IPS-NIHi7 (cell line): Measurements from ENCODE around the gene ARHGAP4.

Experiments used
- DNase-seq: peaks from one replicate; pipeline ENCODE4 v3.0.0; 2012; ENCODE audit warnings: mixed read lengths; ENCODE audit errors: extremely low spot score

ARHGAP4 gene

GRCh38 chrX:153925739-153926551, at the start of gene ARHGAP4:
TSS of gene ARHGAP4 (minus strand) at chrX:153926264. CDS start at chrX:153926202, 62 bp downstream.
- no peak for DNase-seq

DNA sequence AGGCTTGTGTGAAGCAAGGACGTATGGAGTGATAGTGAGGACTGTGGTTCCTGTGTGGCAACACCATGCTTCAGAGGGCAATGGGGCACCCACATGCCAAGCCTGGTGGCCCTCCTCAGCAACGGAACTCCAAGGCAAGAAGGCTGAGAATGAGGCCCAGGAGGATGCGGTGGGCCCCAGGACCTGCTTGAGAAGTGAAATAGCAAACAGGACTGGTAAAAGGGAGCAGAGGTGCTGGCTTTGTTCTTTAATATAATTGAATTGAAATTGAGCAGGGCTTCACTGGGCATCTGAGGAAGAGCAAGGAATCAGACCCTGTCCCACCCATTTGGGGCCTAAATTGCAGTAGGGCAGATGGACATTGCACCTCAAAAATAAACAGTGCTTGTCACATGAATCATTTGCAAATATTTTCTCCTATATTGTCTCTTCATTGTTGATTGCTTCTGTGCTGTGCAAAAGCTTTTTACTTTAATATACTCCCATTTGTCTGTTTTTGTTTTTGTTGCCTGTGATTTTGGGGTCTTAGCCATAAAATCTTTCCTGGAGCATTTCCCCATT, 48.7 kb upstream of the ARHGAP4 start:
- DNase-seq: no peak

GRCh38 chrX:153974003-153974725, 48.1 kb upstream of the ARHGAP4 start:
- DNase-seq: no peak

DNA sequence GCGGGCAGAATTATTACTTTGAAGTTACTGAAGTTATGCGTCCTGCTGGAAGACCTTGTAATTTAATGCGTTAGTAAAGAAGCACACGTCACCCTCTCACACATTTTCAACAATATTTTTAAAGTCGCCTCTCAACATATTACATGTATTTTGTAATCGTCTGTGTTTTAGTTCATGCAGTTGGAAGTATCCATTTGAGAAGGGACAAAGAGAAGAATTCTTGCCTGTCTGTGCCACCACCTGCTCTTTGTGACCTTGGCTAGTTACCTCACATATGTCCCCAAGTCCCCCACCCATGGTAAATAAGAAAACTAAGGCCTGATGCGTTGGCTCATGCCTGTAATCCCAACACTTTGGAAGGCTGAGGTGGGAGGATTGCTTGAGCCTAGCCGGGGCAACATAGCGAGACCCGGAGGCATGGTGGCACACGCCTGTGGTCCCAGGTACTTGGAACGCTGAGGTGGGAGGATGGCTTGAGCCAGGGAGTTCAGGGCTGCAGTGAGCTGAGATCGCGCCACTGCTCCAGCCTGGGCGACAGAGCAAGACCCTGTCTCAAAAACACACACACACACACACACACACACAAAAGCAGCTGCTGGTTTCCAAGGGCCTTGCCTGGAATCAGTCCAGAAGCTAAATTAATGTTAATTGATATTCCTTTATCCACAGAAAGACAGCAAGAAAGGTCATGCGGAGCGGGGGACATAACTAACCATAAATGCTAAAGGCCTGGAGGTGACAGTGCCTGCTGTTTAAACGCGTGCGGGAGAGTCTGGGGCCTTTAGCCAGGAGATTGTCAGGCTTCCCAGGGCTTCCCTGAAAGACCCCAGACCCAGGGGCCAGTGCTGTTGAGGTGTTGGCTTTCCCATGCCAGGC, 47.3 kb upstream of the ARHGAP4 start:
- no peak for DNase-seq

- peak; percentile 80 for DNase-seq
Measured at GRCh38 chrX:153972368-153973126, 46.5 kb upstream of the ARHGAP4 start, which contains the start of gene TMEM187. TSS of gene TMEM187 (plus strand) at chrX:153972754. CDS start at chrX:153982063, 9,309 bp downstream.

DNA sequence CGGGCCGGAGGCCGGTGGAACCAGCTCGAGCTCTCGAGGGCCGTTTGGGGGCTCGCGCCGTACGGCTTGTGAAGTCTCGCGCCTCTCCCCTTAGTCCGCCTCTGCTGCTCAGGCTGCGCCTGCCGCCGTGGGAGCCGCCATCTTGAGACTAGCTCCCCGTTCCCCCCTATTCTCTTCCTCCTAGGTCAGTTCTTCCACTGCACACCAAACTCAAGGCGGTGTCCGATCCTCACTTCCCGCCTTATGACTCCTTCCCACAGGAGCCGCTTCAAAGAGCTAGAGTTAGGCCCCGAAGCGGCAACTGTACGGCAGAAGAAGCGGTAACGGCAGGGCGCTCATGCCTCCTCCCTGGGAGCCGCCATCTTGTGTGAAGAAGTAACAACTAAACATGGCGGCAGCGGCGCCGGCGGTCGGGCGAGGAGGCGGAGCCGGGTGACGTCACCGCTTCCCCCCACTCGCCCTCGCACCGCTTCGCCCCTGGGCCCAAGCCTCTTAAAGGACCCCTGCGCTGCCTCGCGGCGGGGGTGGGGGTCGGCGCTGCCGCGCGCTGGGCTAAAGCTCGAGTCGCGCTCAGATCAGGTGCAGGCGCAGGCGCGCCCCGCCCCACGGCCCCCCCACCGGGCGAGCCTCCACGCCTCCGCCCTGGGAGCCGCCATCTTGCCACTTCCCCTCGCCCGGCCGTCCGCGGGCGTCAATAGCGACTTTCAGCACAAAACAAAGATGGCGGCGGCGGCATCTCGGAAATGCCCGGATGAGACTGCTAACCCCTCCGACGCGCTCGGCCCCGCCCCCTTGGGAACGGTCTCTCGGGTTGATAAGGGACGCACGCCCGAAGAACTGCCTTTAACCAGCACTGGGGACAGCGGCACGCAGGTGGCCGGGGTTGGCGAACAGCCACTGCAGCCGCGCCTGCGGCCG, 45.6 kb upstream of the ARHGAP4 start, which contains the start of gene HCFC1:
TSS of gene HCFC1 (minus strand) at position 369 of the 918 bp plus-strand sequence. CDS start 978 bp downstream, outside the sequence.
- DNase-seq: peak; percentile 61

DNA sequence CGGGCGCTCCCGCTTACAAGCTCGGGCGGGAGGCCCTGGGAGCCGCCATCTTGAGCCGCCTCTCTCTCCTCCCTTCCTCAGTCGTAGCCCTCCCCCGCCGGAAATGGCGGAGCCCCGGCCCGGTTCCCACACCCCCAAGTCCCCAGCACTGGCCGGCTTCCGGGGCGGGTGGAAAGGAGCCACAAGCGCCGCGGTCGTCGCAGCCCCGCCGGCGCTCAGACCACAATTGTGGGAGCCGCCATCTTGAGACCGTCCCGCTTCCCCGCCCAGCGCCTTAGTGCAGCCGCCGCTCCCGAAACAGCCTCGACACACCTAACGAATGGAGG, 45.0 kb upstream of the ARHGAP4 start:
- peak; percentile 44 for DNase-seq

- DNase-seq: no peak
Measured at GRCh38 chrX:153970357-153971123, 44.5 kb upstream of the ARHGAP4 start.

DNA sequence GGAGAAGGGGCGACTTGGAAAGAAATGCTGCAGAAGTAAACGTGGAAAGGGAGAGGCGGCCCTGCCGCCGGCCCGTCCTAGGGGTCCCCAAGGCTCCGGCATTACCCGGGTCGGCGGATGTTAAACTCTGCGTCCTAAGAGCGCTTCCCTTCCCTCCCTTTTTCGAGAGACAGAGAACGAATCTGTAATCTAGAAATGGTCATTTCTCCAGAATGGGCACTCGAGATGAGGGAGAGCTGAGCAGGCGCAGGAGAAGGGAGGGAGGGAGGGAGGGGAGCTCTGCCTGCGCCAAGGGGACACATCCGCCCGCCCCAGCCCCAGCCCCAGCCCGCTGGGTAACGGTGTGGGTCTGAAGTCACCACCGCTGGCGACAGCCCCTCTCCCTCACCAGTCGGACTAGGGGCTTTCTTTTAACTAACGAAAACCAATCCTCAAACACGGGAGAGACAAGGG, 43.9 kb upstream of the ARHGAP4 start:
- DNase-seq: no peak

DNA sequence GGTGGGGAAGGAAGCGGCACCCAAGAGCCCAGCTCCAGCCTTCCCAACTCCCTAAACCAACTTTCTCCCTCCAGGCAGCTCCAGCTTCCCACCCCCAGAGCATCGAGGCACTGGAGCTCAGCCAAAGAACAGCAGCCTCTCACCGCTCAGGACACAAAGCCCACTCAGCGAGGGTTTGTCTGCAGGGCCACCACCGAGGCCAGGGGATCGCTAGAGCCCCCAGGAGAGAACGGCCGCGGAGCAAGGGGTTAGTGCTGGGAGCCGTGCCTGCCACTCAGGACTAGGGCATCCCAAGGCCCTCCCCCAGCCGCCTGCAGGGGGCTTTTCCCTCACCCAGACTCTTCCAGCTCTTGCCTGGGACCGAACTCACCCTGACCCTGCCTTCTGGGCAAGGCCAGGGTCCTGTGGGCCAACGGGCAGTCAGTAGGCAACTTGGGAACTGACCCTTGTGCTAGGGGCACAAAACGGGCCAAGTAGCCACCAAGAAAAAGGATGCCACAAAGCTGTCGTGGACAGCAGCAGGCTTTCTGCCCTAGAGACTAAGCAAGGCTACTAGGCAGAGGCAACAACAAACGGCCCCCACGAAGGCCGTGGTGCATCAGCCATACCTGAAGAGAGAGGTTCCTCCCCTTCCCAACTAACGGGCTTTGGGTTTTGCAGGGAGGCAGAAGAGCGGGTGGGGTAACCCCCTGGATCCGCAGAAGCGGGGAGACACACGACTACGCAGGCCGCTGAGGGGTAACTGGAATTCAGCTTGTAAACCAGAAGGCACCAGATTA, 43.2 kb upstream of the ARHGAP4 start:
- no peak for DNase-seq

DNA sequence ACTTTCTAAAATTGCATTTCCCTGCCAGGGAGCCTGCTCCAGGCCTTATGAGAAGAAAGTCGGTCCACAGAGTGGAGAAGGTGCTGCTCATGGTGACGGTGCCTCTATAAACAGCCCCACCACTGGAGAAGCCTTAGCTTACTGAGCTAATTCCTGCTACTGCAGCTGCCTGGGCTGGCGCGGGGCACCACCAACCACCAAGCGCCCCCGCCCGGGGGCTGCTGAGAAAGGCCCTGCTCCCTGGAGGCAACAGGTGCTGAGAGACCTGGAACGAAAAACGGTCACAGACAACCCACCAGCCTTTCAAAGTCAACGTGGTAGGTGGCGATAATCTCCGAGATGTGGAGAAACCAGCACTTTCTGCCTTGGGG, 42.7 kb upstream of the ARHGAP4 start:
- DNase-seq: no peak

DNA sequence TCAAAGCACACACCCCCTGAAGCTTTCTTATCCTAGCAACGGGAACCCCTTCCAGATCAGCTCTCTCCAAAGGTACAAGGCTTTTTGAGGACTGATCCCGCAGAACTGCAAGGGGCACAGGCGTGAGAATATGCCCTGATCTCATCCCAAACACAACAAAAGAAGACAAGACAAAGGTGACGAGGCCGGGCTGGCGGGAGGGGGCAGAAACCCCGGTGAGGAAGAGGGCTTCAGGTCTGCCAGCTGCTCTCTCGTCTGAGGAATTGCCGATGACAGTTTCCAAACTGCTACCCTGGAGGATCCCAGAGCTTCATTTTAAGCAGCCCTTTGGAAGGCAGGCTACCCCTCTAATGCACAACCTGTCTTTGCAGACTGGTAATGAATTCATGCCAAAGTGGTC, 42.2 kb upstream of the ARHGAP4 start:
- no peak for DNase-seq

- no peak for DNase-seq
Measured at GRCh38 chrX:153967536-153968224, 41.6 kb upstream of the ARHGAP4 start.

DNA sequence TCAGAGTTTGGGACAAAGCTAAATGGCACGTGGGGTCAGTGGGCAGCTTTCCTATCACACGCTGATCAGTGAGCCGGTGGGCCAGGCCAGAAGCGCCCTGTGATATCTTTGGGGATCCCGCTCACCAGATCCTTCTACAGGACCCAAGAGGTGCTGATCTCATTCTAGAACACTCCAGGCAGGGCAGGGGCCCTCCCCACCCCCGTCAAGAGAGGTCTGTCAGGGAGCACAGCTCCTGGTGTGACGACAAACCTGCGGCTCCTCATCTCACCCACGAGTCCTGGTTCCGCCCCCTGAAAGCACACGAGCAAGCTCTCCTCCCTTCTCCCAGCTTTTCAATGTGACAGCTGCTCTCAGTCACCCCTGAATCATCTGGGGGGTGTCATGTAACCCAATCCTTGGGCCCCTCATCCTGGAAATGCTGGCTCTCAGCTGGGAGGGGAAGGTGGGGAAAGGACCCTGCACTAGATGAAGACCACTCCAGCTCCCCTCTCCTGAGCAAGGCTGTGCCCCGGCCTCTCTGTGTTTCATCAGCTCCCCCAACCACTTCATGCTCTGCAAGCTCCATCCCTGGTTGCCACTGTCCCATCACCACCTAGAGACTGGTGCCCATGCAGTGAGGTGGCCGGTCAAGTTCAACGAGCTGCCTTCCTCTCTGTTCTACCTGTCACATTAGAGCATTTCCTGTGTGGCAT, 40.9 kb upstream of the ARHGAP4 start:
- no peak for DNase-seq

DNA sequence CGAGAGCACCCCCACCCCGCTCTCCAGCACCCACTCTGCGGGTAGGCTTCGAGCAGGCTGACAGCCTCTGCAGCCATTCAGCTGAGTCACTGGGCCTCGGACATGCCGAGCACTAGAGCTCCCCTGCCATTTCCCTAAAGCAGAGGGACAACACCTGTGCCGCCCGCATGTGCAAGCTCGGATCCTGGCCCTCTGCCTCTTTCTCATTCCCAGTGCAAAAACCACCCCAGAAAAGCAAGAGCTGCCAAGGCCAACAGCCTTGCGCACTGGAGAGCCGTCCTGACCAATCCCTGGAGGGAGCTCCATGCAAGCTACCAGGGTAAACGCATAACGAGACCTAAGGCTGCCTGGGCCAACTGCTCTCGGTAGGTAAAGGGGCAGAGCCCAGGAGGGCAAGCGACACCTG, 40.2 kb upstream of the ARHGAP4 start:
- DNase-seq: no peak

DNA sequence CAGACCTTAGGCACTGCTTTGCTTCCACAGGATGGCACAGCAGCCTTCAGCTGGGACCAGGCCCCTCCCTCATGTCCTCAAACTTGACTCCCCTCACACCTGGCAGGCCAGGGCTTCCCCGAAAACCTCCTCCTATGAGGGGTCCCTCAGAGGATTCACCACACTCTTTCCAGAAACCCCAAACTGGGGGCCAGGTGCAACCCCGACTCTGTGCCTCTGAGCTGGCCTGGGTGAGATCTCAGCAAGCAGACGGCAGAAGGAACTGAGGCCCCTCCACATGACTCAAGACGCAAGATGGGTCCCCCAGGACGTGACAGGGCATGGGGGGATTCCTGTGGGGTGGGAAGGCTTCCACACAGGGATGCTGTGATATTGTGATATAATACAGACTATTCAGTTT, 39.3 kb upstream of the ARHGAP4 start:
- no peak for DNase-seq

DNA sequence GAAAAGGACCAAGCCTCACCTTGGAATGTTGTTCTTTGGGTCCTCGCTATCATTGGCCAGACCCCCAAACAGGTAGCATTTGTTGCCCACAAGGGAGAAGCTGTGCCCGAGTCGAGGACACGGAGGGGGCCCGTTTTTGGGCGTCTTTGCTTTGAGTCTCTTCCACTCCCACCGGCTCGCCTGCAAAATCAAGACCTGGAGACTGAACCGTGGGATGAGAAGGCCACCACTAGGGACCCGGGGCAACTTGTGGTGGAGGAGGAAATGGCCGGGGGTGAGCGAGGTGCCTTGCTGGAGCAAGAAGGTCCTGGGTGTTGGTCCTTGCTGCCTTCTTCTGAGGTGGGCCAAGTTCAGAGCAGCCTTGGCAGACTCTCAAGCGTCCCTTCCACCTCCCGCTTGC, 38.0 kb upstream of the ARHGAP4 start:
- no peak for DNase-seq
